Psoas muscle (tissue), 8 donors: ENCODE data around the gene HYAL3. TPM values are rescaled to one million over a fixed set of nuclear protein-coding genes. Genes with fewer than 3 reads are reported as not detected.
"Not testable (repeated sequence)": the region's sequence is repeated elsewhere in the genome, so short reads cannot be mapped to it uniquely, and the experiment has no call there.

ENCODE experiments used
- ATAC-seq, 4 donors: fragments of 200-7000 bp; cut with Tn5 transposase; one replicate each; pipeline ENCODE4 v1.9.1; 2020; ENCODE audit warnings: moderate library complexity in 3 of 4, mild to moderate bottlenecking in 2 of 4
- DNase-seq, 2 donors: peaks; one replicate each; pipeline ENCODE4 v3.0.0-alpha.2; 2020
- H3K27ac ChIP-seq: fragments of 200-600 bp; one replicate; pipeline ENCODE4 v1.8.0; 2022
- H3K27me3 ChIP-seq, 3 donors: fragments of 200-600 bp in 1 of 3; one replicate each; pipeline versions ENCODE4 v1.6.1 to v1.8.0; 2013 to 2022; ENCODE audit warnings: low read length in 2 of 3, mild to moderate bottlenecking in 2 of 3, moderate library complexity in 1 of 3; ENCODE audit not compliant: insufficient read depth in 3 of 3
- H3K36me3 ChIP-seq, 2 donors: fragments of 200-600 bp in 1 of 2; one replicate each; pipeline versions ENCODE4 v1.6.1 to v1.8.0; 2013 to 2022; ENCODE audit warnings: low read depth in 1 of 2, mild to moderate bottlenecking in 1 of 2, moderate library complexity in 1 of 2; ENCODE audit not compliant: insufficient read depth in 1 of 2
- H3K4me1 ChIP-seq: fragments of 200-600 bp; one replicate; pipeline ENCODE4 v1.8.0; 2022
- H3K4me3 ChIP-seq: fragments of 200-600 bp; one replicate; pipeline ENCODE4 v1.8.0; 2022; ENCODE audit warnings: mild to moderate bottlenecking
- H3K9me3 ChIP-seq: fragments of 200-600 bp; one replicate; pipeline ENCODE4 v1.8.0; 2022
- WGBS, 3 donors: extraction: QIAGEN DNeasy Blood & Tissue Kit; methylation state at CpG; one replicate each; pipeline versions ENCODE4 v1.1.6 to v1.1.7; 2013; 5-methylcytosine and 5-hydroxymethylcytosine counted together
- intact Hi-C, 2 donors: fragments of 100-400 bp; cut with DNase I; formaldehyde crosslinking; loops; one replicate each; pipeline versions ENCODE4 v1.11.0 to v1.14.2; 2022
- polyA plus RNA-seq, 3 donors: library from polyadenylated mRNA; stranded (reverse); fragments of 200-250 nt; gene quantifications; one replicate each; pipeline ENCODE4 v1.2.3, GENCODE V29; 2013
- total RNA-seq, 4 donors: library from RNA; stranded (reverse); fragmentation: NEBNext Ultra II Directional in 2 of 4; extraction: Animal tissue kit (Norgen Biotek cat#: 25700) in 2 of 4; gene quantifications; one replicate each; pipeline versions ENCODE4 v1.2.1 to v1.2.4, GENCODE V29; 2021 to 2023
- TF ChIP-seq, protein P1 (sequence below): fragments of 200-600 bp; IDR thresholded peaks from one replicate; pipeline ENCODE4 v1.8.0; 2022; ENCODE audit warnings: antibody characterized with exemption
- donor health status: healthy with polysubstance abuse.
- donor health status: DM: no; HTN: no; CAD: no; lungs with moderate emphysema.
- donor health status: Bipolar disorder and iron deficiency.
- donor health status: healthy.
- donor health status: DM: yes; HTN: yes; CAD: no.
- donor health status: DM: no; HTN: no; CAD: no.
- donor health status: DM: no; HTN: no; CAD: no.
- donor health status: DM: yes; HTN: yes; CAD: no.

Gene HYAL3
- total and polyA plus RNA-seq, 7 donors: 0.23 to 3.4 (median 0.65) TPM

DNA sequence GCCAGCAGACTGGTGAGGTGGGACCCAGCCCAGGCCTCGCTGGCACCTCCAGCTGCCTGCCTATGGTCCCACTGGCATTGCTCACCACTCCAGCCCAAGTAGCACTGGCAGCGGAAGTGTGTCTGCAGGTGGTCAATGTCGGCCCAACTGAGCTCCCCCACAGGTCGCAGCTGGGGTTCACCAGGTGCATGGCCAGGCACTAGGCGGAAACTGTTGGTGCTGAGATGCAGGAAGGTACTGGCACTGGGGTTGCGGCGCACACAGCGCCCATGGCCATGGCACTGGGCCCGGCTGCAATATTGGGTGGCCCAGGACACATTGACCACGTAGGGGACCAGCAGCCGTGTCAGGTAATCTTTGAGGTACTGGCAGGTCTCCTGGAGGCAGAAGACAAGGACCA is 19.0 kb upstream of the HYAL3 start:
- Histone ChIP-seq H3K9me3 (no peaks in the 10 kb centered on the region), H3K27ac (no peak overlapping the region), H3K27me3 (no peaks in the 10 kb centered on the region), H3K4me3 (peak overlapping the region; percentile 90), H3K36me3 (peaks cover 0 to 42% of the 10 kb centered on the region in 2 donors), H3K4me1 (peaks cover 55% of the 10 kb centered on the region)
- ATAC-seq (no peak), DNase-seq (no peak)
- WGBS, 3 donors: 82 to 84% (median 83%) methylated on average over 11 of the region's 11 CpGs
- intact Hi-C loops: no loop called here
- TF ChIP-seq, protein P1, sequence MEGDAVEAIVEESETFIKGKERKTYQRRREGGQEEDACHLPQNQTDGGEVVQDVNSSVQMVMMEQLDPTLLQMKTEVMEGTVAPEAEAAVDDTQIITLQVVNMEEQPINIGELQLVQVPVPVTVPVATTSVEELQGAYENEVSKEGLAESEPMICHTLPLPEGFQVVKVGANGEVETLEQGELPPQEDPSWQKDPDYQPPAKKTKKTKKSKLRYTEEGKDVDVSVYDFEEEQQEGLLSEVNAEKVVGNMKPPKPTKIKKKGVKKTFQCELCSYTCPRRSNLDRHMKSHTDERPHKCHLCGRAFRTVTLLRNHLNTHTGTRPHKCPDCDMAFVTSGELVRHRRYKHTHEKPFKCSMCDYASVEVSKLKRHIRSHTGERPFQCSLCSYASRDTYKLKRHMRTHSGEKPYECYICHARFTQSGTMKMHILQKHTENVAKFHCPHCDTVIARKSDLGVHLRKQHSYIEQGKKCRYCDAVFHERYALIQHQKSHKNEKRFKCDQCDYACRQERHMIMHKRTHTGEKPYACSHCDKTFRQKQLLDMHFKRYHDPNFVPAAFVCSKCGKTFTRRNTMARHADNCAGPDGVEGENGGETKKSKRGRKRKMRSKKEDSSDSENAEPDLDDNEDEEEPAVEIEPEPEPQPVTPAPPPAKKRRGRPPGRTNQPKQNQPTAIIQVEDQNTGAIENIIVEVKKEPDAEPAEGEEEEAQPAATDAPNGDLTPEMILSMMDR: no peak

GRCh38 chr3:50317300-50317699 is 18.1 kb upstream of the HYAL3 start:
- ATAC-seq (no peak), DNase-seq (no peak)
- Histone ChIP-seq H3K9me3 (no peaks in the 10 kb centered on the region), H3K27me3 (no peaks in the 10 kb centered on the region), H3K4me1 (peaks cover 52% of the 10 kb centered on the region), H3K27ac (no peak overlapping the region), H3K4me3 (no peak overlapping the region), H3K36me3 (peaks cover 0 to 42% of the 10 kb centered on the region in 2 donors)
- TF ChIP-seq, protein P1: no peak
- 51 to 62% (median 58%) methylated on average over 6 of the region's 6 CpGs for WGBS, 3 donors
- intact Hi-C loops: no loop called here

- 68 to 77% (median 72%) methylated on average over 8 to 9 of the region's 9 CpGs for WGBS, 3 donors
Measured at GRCh38 chr3:50316657-50317242, 17.5 kb upstream of the HYAL3 start.

DNA sequence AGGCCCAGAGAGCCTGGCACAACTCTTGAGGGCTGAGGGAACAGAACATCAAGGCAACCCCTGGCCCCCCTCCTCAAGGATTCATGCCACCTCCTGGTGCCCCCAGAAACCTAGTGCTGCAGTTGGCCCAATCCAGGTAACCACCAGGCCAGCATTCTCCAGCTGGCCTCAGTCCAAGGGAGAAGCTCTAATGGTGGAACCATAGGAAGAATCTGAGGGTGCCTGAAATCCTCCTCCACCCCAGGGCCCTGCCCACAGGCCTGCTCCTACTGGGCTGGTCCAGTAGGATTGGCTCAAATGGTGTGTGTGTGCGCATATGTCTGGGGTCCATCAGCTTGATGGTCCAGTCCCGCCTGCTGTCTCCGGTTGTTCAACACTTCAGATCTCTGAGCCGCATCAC is 15.6 kb upstream of the HYAL3 start:
- Histone ChIP-seq H3K27me3 (no peaks in the 10 kb centered on the region), H3K4me1 (peaks cover 40% of the 10 kb centered on the region), H3K36me3 (peaks cover 0 to 42% of the 10 kb centered on the region in 2 donors), H3K9me3 (no peaks in the 10 kb centered on the region), H3K4me3 (no peak overlapping the region), H3K27ac (peak overlapping the region; percentile 41)
- DNase-seq (no peak), ATAC-seq (peak in 1 of 4 donors; percentile 11)
- intact Hi-C loops: no loop called here
- TF ChIP-seq, protein P1: no peak
- 97 to 100% (median 98%) methylated on average over 4 of the region's 4 CpGs for WGBS, 3 donors

More at GRCh38 chr3:50316657-50317242, 17.5 kb upstream of the HYAL3 start:
- TF ChIP-seq, protein P1: no peak
- DNase-seq (no peak), ATAC-seq (no peak)
- peaks cover 47% of the 10 kb centered on the region for H3K4me1 ChIP-seq
- no peaks in the 10 kb centered on the region for H3K9me3 ChIP-seq
- peaks cover 0 to 42% of the 10 kb centered on the region in 2 donors for H3K36me3 ChIP-seq
- H3K27ac ChIP-seq: no peak overlapping the region
- H3K4me3 ChIP-seq: no peak overlapping the region
- intact Hi-C loops: no loop called here
- H3K27me3 ChIP-seq: no peaks in the 10 kb centered on the region

- DNase-seq (no peak), ATAC-seq (peak; percentile 29 to 82 (median 62))
- TF ChIP-seq, protein P1: no peak
- Histone ChIP-seq H3K4me3 (no peak overlapping the region), H3K4me1 (peaks cover 36% of the 10 kb centered on the region), H3K36me3 (peaks cover 0 to 39% of the 10 kb centered on the region in 2 donors), H3K27me3 (no peaks in the 10 kb centered on the region), H3K9me3 (no peaks in the 10 kb centered on the region), H3K27ac (peak overlapping the region; percentile 41)
- intact Hi-C loops: no loop called here
- WGBS, 3 donors: 26 to 39% (median 34%) methylated on average over 3 of the region's 3 CpGs
Measured at GRCh38 chr3:50314342-50314741, 15.1 kb upstream of the HYAL3 start.

GRCh38 chr3:50312041-50312440 is 12.8 kb upstream of the HYAL3 start:
- 86 to 93% (median 90%) methylated on average over 12 to 32 of the region's 32 CpGs for WGBS, 3 donors
- Histone ChIP-seq H3K36me3 (peaks cover 0 to 20% of the 10 kb centered on the region in 2 donors), H3K4me1 (peaks cover 13% of the 10 kb centered on the region)
- H3K27me3 ChIP-seq, H3K27ac ChIP-seq, ATAC-seq, intact Hi-C loops, H3K4me3 ChIP-seq, H3K9me3 ChIP-seq, DNase-seq: not testable (repeated sequence)
